Sigmoid colon (tissue), 4 donors: Measurements from ENCODE around the gene SPATA3.

Experiments
- CTCF ChIP-seq, 4 experiments: fragments of 450-650 bp in 3 of 4; fragments of 200-600 bp in 1 of 4; IDR thresholded peaks; one replicate each; pipeline ENCODE4 v1.5.1; 2016 to 2019; ENCODE audit warnings: antibody characterized with exemption in 4 of 4, mild to moderate bottlenecking in 3 of 4, moderate library complexity in 2 of 4
- EP300 ChIP-seq, 4 donors: sonication (generic); formaldehyde crosslinking; IDR thresholded peaks; one replicate each; pipeline ENCODE4 v1.6.1; 2017; ENCODE audit warnings: antibody characterized with exemption in 4 of 4
- POLR2A ChIP-seq, 2 donors: fragments of 450-650 bp; IDR thresholded peaks; one replicate each; pipeline ENCODE4 v1.6.1; 2016; ENCODE audit warnings: antibody characterized with exemption in 2 of 2, mild to moderate bottlenecking in 2 of 2, moderate library complexity in 2 of 2
- POLR2AphosphoS5 ChIP-seq, 4 donors: sonication (generic); formaldehyde crosslinking; IDR thresholded peaks; one replicate each; pipeline ENCODE4 v1.6.1; 2017; ENCODE audit warnings: antibody characterized with exemption in 4 of 4

- TF ChIP-seq CTCF (IDR thresholded peaks at IDR 0.05) (no peak), POLR2AphosphoS5 (IDR thresholded peaks at IDR 0.05) (no peak), EP300 (IDR thresholded peaks at IDR 0.05) (no peak), POLR2A (IDR thresholded peaks at IDR 0.05) (no peak)
Measured at GRCh38 chr2:230995821-230996220, at the start of gene SPATA3.
